Parathyroid adenoma (tissue), 2 donors: Measurements from ENCODE around the gene TIMM17B.
A peak's percentile ranks its signal among the peaks of the same experiment; 100 is the strongest.

Experiments used
- H2AFZ ChIP-seq: fragments of 300-600 bp; sonication (generic); one replicate; pipeline ENCODE4 v1.7.0; 2017; ENCODE audit warnings: antibody characterized with exemption, mild to moderate bottlenecking
- H3K27ac ChIP-seq: fragments of 300-600 bp; sonication (generic); one replicate; pipeline ENCODE4 v1.7.0; 2017
- H3K27me3 ChIP-seq: fragments of 300-600 bp; sonication (generic); one replicate; pipeline ENCODE4 v1.7.0; 2017; ENCODE audit warnings: low read length; ENCODE audit not compliant: control insufficient read depth, insufficient read depth
- H3K36me3 ChIP-seq: fragments of 300-600 bp; sonication (generic); one replicate; pipeline ENCODE4 v1.7.0; 2017; ENCODE audit warnings: low read length; ENCODE audit not compliant: control insufficient read depth, insufficient read depth
- H3K4me1 ChIP-seq: fragments of 300-600 bp; sonication (generic); one replicate; pipeline ENCODE4 v1.7.0; 2017; ENCODE audit warnings: control low read depth
- H3K4me2 ChIP-seq: fragments of 300-600 bp; sonication (generic); one replicate; pipeline ENCODE4 v1.7.0; 2017; ENCODE audit warnings: low read length
- H3K4me3 ChIP-seq: fragments of 300-600 bp; sonication (generic); one replicate; pipeline ENCODE4 v1.7.0; 2017; ENCODE audit warnings: low read depth, low read length
- H3K79me2 ChIP-seq: fragments of 300-600 bp; sonication (generic); one replicate; pipeline ENCODE4 v1.7.0; 2017; ENCODE audit warnings: control low read depth
- H3K9ac ChIP-seq: fragments of 300-600 bp; sonication (generic); one replicate; pipeline ENCODE4 v1.7.0; 2017; ENCODE audit warnings: mild to moderate bottlenecking
- H3K9me3 ChIP-seq: fragments of 300-600 bp; sonication (generic); one replicate; pipeline ENCODE4 v1.7.0; 2017; ENCODE audit warnings: low read length; ENCODE audit not compliant: control insufficient read depth
- TF ChIP-seq, protein P1 (sequence below): fragments of 300-600 bp; sonication (generic); IDR thresholded peaks from one replicate; pipeline ENCODE4 v1.7.0; 2017; ENCODE audit warnings: antibody characterized with exemption, mild to moderate bottlenecking
- donor health status: primary hyperparathyroidism.

The TIMM17B gene

DNA sequence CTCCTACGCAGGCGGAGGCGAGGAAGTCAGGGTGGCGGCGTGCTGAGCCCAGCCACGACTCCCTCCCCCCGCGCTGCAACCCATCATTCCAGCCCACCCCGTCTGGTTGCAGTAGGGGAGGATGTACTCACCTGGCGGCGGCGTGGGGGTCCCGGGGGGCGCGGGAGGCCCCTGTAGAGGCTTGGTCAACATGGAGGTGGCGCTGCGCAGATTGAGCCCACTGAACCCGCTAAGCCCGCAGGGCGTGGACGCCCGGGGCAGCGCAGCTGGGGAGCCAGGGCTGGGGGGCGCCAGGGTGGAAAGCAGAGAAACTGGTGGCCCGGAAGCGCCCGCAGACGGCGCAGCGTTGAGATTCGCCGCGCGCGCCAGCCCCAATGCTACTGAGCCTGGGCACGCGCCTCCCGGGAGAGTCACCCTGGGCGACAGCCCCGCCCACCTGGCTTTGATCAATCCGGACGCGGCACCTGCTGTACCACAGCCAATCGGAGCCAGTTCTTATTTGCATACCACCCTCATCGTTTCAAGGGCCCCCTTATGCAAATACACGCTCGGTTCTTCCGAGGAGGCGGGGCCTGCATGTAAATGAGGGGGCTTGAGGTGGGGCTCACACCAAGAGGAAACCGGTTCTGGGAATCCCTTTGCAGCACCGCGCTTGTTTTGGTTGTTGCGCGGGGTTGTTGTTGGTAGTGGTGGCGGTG is 21.2 kb upstream of the TIMM17B start, which contains the start of gene PIM2:
Gene PIM2, minus strand, starts transcription at position 382 of the 698 bp plus-strand sequence. Its CDS starts 190 bp downstream, at position 192.
- H3K79me2 ChIP-seq = no peaks in the 10 kb centered on the region
- peak within 1 kb of the TSS; percentile 79 for H2AFZ ChIP-seq
- H3K27me3 ChIP-seq = no peaks in the 10 kb centered on the region
- no peaks in the 10 kb centered on the region for H3K9me3 ChIP-seq
- H3K36me3 ChIP-seq = no peaks in the 10 kb centered on the region
- peaks cover 6% of the 10 kb centered on the region for H3K4me1 ChIP-seq
- peak within 1 kb of the TSS; percentile 68 for H3K4me3 ChIP-seq
- peak within 1 kb of the TSS; percentile 50 for H3K9ac ChIP-seq
- H3K4me2 ChIP-seq = peak within 1 kb of the TSS; percentile 79
- H3K27ac ChIP-seq = peak within 1 kb of the TSS; percentile 84
- TF ChIP-seq, protein P1, sequence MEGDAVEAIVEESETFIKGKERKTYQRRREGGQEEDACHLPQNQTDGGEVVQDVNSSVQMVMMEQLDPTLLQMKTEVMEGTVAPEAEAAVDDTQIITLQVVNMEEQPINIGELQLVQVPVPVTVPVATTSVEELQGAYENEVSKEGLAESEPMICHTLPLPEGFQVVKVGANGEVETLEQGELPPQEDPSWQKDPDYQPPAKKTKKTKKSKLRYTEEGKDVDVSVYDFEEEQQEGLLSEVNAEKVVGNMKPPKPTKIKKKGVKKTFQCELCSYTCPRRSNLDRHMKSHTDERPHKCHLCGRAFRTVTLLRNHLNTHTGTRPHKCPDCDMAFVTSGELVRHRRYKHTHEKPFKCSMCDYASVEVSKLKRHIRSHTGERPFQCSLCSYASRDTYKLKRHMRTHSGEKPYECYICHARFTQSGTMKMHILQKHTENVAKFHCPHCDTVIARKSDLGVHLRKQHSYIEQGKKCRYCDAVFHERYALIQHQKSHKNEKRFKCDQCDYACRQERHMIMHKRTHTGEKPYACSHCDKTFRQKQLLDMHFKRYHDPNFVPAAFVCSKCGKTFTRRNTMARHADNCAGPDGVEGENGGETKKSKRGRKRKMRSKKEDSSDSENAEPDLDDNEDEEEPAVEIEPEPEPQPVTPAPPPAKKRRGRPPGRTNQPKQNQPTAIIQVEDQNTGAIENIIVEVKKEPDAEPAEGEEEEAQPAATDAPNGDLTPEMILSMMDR = no peak

DNA sequence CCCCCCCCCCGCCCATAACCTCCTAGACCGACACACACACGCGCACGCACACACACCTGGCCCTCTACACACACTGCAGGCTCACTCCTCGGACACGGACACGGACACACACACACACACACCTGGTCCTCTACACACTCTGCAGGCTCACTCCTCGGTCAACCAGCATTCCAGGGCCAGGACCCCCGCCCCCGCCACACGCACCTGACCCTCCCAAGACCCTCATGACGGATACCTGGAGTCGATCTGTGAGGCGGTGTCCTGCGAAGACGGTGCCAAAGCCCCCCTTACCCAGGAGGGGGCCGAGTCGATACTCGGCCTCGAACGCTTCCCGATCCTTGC is 20.7 kb upstream of the TIMM17B start:
- Histone ChIP-seq H3K9ac (peak overlapping the region; percentile 50), H2AFZ (peak overlapping the region; percentile 79), H3K4me3 (peak overlapping the region; percentile 68), H3K36me3 (no peaks in the 10 kb centered on the region), H3K4me2 (peak overlapping the region; percentile 79), H3K4me1 (peaks cover 6% of the 10 kb centered on the region), H3K27me3 (no peaks in the 10 kb centered on the region), H3K27ac (peak overlapping the region; percentile 84), H3K9me3 (no peaks in the 10 kb centered on the region), H3K79me2 (no peaks in the 10 kb centered on the region)
- TF ChIP-seq, protein P1 = no peak

DNA sequence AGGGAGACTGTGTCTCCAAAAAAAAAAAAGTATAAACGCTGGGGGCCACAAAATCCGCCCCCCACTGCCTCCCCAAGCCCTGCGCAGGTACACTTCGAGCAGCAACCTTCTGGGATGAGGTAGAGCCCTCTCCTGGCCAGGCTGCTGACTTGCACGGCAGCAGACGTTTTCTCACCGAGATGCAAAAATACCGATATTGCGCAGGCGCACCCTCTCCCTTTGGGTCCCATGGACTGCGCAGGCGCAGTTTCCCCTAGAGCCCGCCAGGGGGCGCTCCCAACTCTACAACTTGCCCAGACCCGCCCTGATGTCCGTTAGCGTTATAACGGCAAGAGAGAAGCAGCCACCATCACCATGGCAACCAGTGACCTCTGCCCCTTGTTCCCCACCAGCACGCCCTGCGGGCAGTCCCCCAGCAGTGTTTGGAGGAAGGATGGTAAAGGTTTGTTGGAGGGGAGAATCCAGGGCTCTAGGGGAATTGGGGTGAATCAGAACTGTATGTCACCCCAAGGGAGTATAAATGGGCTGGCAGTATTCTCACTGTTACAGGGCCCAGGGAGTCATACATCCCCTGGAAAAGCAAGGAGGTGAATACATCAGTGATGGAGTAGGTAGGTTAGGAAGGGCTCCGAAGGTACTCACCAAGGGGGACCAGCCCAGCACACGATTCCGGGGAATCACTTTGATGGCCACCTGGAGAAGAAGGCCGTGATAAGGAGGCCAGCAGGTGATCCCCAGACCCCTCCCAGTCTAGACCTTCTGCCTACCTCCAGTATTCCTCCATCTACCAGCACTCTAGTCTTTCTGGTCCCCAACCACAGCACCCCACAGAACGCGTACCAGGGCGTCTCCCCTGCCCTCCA is 19.8 kb upstream of the TIMM17B start:
- Histone ChIP-seq H3K9me3 (no peaks in the 10 kb centered on the region), H3K4me1 (peaks cover 6% of the 10 kb centered on the region), H3K79me2 (no peaks in the 10 kb centered on the region), H3K36me3 (no peaks in the 10 kb centered on the region), H3K27ac (peak overlapping the region; percentile 53), H2AFZ (no peak overlapping the region), H3K4me3 (no peak overlapping the region), H3K9ac (no peak overlapping the region), H3K27me3 (no peaks in the 10 kb centered on the region), H3K4me2 (peak overlapping the region; percentile 8)
- TF ChIP-seq, protein P1 = peak; percentile 96

DNA sequence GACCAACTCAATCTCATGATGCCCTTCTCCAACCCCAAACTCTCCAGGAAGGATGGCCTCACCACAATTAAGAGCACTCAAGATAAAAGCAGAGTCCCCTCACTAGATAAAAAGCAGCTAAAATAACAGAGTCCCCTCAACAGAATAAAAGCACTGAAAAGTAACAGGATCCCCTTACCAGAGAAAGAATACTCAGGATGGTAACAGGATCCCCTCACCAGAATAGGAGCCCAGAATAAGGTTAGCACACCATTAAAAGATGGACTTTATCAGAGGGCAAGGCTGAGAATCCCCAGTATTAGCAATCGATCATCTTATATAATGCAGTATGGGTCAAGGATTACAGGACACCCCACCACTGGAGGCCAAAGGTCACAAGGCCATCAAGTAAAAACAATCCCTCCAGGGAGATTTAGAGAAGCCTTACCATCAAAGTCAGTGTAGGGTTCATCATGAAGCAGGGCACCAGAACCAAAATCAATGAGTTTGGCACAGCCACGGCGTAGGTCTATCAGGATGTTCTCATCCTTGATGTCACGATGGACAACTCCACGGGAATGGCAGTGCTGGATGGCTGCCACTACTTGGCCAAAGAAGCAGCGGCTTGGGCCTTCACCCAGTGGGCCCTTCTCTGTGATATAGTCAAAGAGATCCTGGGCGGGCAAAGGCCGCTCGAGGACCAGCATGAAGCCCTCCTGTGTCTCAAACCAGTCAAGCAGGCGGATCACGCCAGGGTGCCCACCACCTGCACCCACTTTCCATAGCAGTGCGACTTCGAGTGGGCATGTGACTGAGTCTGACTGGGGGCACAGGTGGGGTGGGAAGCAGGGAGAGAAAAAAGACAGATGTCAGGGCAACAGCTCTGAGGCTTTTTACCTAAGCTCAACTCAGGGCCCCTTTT is 17.3 kb upstream of the TIMM17B start:
- Histone ChIP-seq H3K27me3 (no peaks in the 10 kb centered on the region), H3K4me2 (no peak overlapping the region), H3K9ac (no peak overlapping the region), H3K4me1 (peaks cover 8% of the 10 kb centered on the region), H2AFZ (no peak overlapping the region), H3K9me3 (no peaks in the 10 kb centered on the region), H3K4me3 (no peak overlapping the region), H3K36me3 (no peaks in the 10 kb centered on the region), H3K79me2 (peaks cover 7% of the 10 kb centered on the region), H3K27ac (no peak overlapping the region)
- TF ChIP-seq, protein P1 = no peak
